HepG2 (cell line): ENCODE results near the gene PLD4. TPM values are rescaled to one million over a fixed set of nuclear protein-coding genes. Genes with fewer than 3 reads are reported as not detected.

Experiments
- ATAC-seq: fragments of 200-7000 bp; cut with Tn5 transposase; 3 replicates; pipeline ENCODE4 v1.9.1; 2020; ENCODE audit warnings: mild to moderate bottlenecking, moderate library complexity
- BruUV-seq: library from RNA; stranded (reverse); fragments of 400-500 nt; replicated peaks from 2 replicates; lab custom pipeline; 2021; lab: Mats Ljungman, UMichigan
- CTCF ChIA-PET: fragments of 300-600 bp; formaldehyde crosslinking; extraction: SDS; loops from one replicate; lab custom pipeline; 2021; ENCODE audit warnings: low total read pairs, inconsistent platforms, low intra/inter-chr PET ratio; lab: Yijun Ruan, JAX
- POLR2A ChIA-PET: fragments of 350-600 bp; sonication (Branson Sonifier 250); formaldehyde crosslinking; loops from one replicate; lab custom pipeline; 2020; ENCODE audit warnings: antibody characterized with exemption, inconsistent platforms; lab: Yijun Ruan, JAX
- DNase-seq: peaks from one replicate; pipeline ENCODE4 v3.0.0-alpha.2; 2015; ENCODE audit warnings: low spot score
- FAIRE-seq: peaks from 3 replicates; lab custom pipeline; 2011; peaks lifted over from hg19 to GRCh38; lab: Jason Lieb, UNC
- H2AFZ ChIP-seq: one replicate; pipeline ENCODE4 v1.6.1; 2011; ENCODE audit warnings: low read length, inconsistent platforms
- H3K27ac ChIP-seq: fragments of 300-600 bp; 3 replicates; pipeline ENCODE4 v1.8.0; 2011; ENCODE audit warnings: mixed run types, mild to moderate bottlenecking, mixed read lengths, low read length, inconsistent platforms; ENCODE audit not compliant: insufficient read depth; ENCODE audit errors: extremely low read length
- H3K27me3 ChIP-seq, 2 experiments: fragments of 200-600 bp in 1 of 2; 2 replicates in 1 of 2; 3 replicates in 1 of 2; pipeline versions ENCODE4 v1.6.0 to v1.8.0; 2011; ENCODE audit warnings: low read length in 2 of 2, mild to moderate bottlenecking in 2 of 2, moderate library complexity in 2 of 2, inconsistent platforms in 1 of 2; ENCODE audit not compliant: insufficient read depth in 2 of 2, control insufficient read depth in 1 of 2
- H3K36me3 ChIP-seq, 2 experiments: fragments of 200-600 bp in 1 of 2; replicated peaks in 1 of 2; 2 replicates in 1 of 2; 3 replicates in 1 of 2; pipeline versions ENCODE4 v1.5.1 to v1.8.0; 2011; ENCODE audit warnings: low read length in 2 of 2, inconsistent platforms in 1 of 2; ENCODE audit not compliant: insufficient read depth in 2 of 2, control insufficient read depth in 1 of 2
- H3K4me1 ChIP-seq: 2 replicates; pipeline ENCODE4 v1.5.1; 2012; ENCODE audit warnings: low read length, inconsistent platforms; ENCODE audit not compliant: insufficient read depth
- H3K4me2 ChIP-seq: 2 replicates; pipeline ENCODE4 v1.6.0; 2011; ENCODE audit warnings: low read depth, low read length, inconsistent platforms
- H3K4me3 ChIP-seq, 3 experiments: fragments of 200-600 bp in 1 of 3; sonication (generic), shearing (Covaris generic) in 1 of 3; replicated peaks in 1 of 3; 2 replicates each; pipeline ENCODE4 v1.5.1; 2011 to 2016; ENCODE audit warnings: low read length in 3 of 3, inconsistent platforms in 2 of 3, low read depth in 2 of 3, mild to moderate bottlenecking in 2 of 3, control low read depth in 1 of 3, mixed read lengths in 1 of 3; ENCODE audit not compliant: insufficient read depth in 1 of 3
- H3K79me2 ChIP-seq: one replicate; pipeline ENCODE4 v1.6.1; 2011; ENCODE audit warnings: low read length, inconsistent platforms; ENCODE audit not compliant: insufficient read depth
- H3K9ac ChIP-seq: 2 replicates; pipeline ENCODE4 v1.6.0; 2011; ENCODE audit warnings: mild to moderate bottlenecking, low read depth, low read length, inconsistent platforms; ENCODE audit not compliant: insufficient read depth
- H3K9me3 ChIP-seq: 2 replicates; pipeline ENCODE4 v1.5.1; 2012; ENCODE audit warnings: mild to moderate bottlenecking, low read length
- H4K20me1 ChIP-seq: 2 replicates; pipeline ENCODE4 v1.6.0; 2011; ENCODE audit warnings: inconsistent platforms, mild to moderate bottlenecking, low read length, moderate library complexity; ENCODE audit not compliant: insufficient read depth
- CAMTA2 ChIP-seq: sonication (generic); formaldehyde crosslinking; IDR thresholded peaks from 2 replicates; pipeline ENCODE4 v1.4.0; 2020; ENCODE audit warnings: mild to moderate bottlenecking, missing genetic modification reagents, borderline replicate concordance
- FOSL1 ChIP-seq: sonication (generic); formaldehyde crosslinking; IDR thresholded peaks from 2 replicates; pipeline ENCODE4 v1.9.0; 2021; ENCODE audit warnings: missing genetic modification reagents, borderline replicate concordance
- SAFB2 ChIP-seq: sonication (generic); formaldehyde crosslinking; IDR thresholded peaks from 2 replicates; pipeline ENCODE4 v1.5.1; 2020; ENCODE audit warnings: missing genetic modification reagents, low read depth, mild to moderate bottlenecking, borderline replicate concordance
- SIN3B ChIP-seq: fragments of 150-350 bp; IDR thresholded peaks from 2 replicates; pipeline ENCODE4 v1.6.1; 2014; ENCODE audit warnings: low read length
- SKI ChIP-seq: fragments of 450-650 bp; IDR thresholded peaks from one replicate; pipeline ENCODE4 v1.6.1; 2018; ENCODE audit warnings: mild to moderate bottlenecking; ENCODE audit not compliant: partially characterized antibody
- ZBTB8A ChIP-seq: sonication (generic); formaldehyde crosslinking; IDR thresholded peaks from 2 replicates; pipeline ENCODE4 v1.4.0; 2020; ENCODE audit warnings: mild to moderate bottlenecking, low read depth, missing genetic modification reagents, borderline replicate concordance
- ZNF136 ChIP-seq: sonication (generic); formaldehyde crosslinking; IDR thresholded peaks from 2 replicates; pipeline ENCODE4 v1.8.1; 2022; ENCODE audit warnings: low read depth, mild to moderate bottlenecking, moderate library complexity, missing genetic modification reagents
- ZNF20 ChIP-seq: sonication (generic); formaldehyde crosslinking; IDR thresholded peaks from 2 replicates; pipeline ENCODE4 v1.4.0; 2020; ENCODE audit warnings: mild to moderate bottlenecking, moderate library complexity, missing genetic modification reagents
- ZNF530 ChIP-seq: sonication (generic); formaldehyde crosslinking; IDR thresholded peaks from 2 replicates; pipeline ENCODE4 v1.5.0; 2020; ENCODE audit warnings: low read depth, mild to moderate bottlenecking, missing genetic modification reagents
- WGBS: methylation state at CpG from one replicate; pipeline ENCODE4 v1.1.6; 2017; ENCODE audit warnings: low lambda C conversion rate; 5-methylcytosine and 5-hydroxymethylcytosine counted together
- in situ Hi-C: cut with HindIII; loops from 2 replicates; pipeline ENCODE4 v1.10.0; 2017; ENCODE audit warnings: low pct_unique_long_range_greater_than_20kb; ENCODE audit not compliant: extremely low pct_ligation_motif_present
- intact Hi-C: fragments of 100-400 bp; cut with micrococcal nuclease; formaldehyde crosslinking; loops from one replicate; pipeline ENCODE4 v1.10.0; 2022; ENCODE audit not compliant: unreplicated experiment
- polyA plus RNA-seq, 8 experiments: library from polyadenylated mRNA; depleted of rRNA in 3 of 8; stranded (reverse) in 7 of 8; unstranded in 1 of 8; fragments of >200 nt; fragmentation: Illumina TruSeq in 4 of 8; extraction: Trizol in 4 of 8; gene quantifications; 2 replicates each; pipeline versions ENCODE4 v1.2.1 to v1.2.3, GENCODE V29; 2011 to 2016; ENCODE audit warnings: low read depth in 4 of 8, missing spikeins in 1 of 8, mixed read lengths in 1 of 8; ENCODE audit not compliant: insufficient read depth in 1 of 8
- total RNA-seq, 5 experiments: library from RNA; depleted of rRNA; stranded (reverse); fragments of >200 nt; fragmentation: Illumina TruSeq; extraction: Trizol; gene quantifications; 2 replicates each; pipeline ENCODE4 v1.2.3, GENCODE V29; 2016; ENCODE audit warnings: low read depth in 1 of 5
- TF ChIP-seq, protein P1 (sequence below): sonication (generic); formaldehyde crosslinking; IDR thresholded peaks from 2 replicates; pipeline ENCODE4 v1.5.1; 2020; ENCODE audit warnings: mild to moderate bottlenecking, moderate library complexity, missing genetic modification reagents
- TF ChIP-seq, protein P2 (sequence below): sonication (generic); formaldehyde crosslinking; IDR thresholded peaks from 2 replicates; pipeline ENCODE4 v1.8.1; 2023; ENCODE audit warnings: mild to moderate bottlenecking, missing genetic modification reagents, borderline replicate concordance
- TF ChIP-seq, protein P3 (sequence below), 2 experiments: IDR thresholded peaks; 2 replicates each; pipeline ENCODE4 v1.6.1; 2011 to 2012; ENCODE audit warnings: low read length in 2 of 2, borderline replicate concordance in 1 of 2, low read depth in 1 of 2, mild to moderate bottlenecking in 1 of 2, moderate library complexity in 1 of 2
- TF ChIP-seq, protein P4 (sequence below): sonication (generic); formaldehyde crosslinking; IDR thresholded peaks from 2 replicates; pipeline ENCODE4 v1.8.1; 2023; ENCODE audit warnings: mild to moderate bottlenecking, moderate library complexity, missing genetic modification reagents

The PLD4 gene
- total and polyA plus RNA-seq, 2 of the 13 experiments (the other 11 are each of a cell fraction or from before 2014, with no cell fraction given), result not detected

DNA sequence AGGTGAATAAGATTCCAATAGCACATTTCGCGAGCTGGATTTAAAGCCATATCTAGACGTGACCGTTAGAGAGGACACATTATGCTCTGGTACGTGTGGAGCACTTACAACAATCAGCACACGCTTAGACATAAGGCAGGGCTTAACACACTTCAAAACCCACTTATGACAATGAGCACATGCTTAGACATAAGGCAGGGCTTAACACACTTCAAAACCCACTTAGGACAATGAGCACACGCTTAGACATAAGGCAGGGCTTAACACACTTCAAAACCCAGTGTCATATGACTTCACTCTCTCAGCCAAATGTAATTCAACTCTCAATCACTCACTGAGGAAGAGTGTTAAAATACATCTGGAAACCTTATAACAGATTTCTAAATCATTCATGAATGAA is 11.2 kb upstream of the PLD4 start (continued):
- TF ChIP-seq, protein P1, sequence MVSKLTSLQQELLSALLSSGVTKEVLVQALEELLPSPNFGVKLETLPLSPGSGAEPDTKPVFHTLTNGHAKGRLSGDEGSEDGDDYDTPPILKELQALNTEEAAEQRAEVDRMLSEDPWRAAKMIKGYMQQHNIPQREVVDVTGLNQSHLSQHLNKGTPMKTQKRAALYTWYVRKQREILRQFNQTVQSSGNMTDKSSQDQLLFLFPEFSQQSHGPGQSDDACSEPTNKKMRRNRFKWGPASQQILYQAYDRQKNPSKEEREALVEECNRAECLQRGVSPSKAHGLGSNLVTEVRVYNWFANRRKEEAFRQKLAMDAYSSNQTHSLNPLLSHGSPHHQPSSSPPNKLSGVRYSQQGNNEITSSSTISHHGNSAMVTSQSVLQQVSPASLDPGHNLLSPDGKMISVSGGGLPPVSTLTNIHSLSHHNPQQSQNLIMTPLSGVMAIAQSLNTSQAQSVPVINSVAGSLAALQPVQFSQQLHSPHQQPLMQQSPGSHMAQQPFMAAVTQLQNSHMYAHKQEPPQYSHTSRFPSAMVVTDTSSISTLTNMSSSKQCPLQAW, result no peak
- TF ChIP-seq FOSL1 (CRISPR knock-in tag) (no peak), ZBTB8A (CRISPR knock-in tag) (no peak), ZNF530 (CRISPR knock-in tag) (no peak)
- TF ChIP-seq, protein P2, sequence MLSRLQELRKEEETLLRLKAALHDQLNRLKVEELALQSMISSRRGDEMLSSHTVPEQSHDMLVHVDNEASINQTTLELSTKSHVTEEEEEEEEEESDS, result no peak

DNA sequence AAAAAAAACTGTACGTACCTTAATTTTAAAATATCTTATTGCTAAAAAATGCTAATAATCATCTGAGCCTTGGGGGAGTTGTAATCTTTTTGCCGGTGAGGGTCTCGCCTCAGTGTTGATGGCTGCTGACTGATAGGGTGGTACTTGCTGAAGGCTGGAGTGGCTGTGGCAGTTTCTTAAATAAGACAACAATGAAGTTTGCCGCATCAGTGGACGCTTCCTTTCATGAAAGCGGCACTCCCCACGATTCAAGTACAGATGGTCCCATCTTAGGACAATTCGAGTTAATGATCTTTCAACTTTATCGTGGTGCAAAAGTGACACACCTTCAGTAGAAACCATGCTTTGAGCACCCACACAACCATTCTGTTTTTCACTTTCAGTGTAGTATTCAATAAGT is 7.6 kb upstream of the PLD4 start:
- no peak for FAIRE-seq
- 69% methylated on average over 9 of the region's 9 CpGs for WGBS
- POLR2A ChIA-PET, result no interaction called here
- no peak overlapping the region for H3K4me2 ChIP-seq
- BruUV-seq, result no TSS peak
- peaks cover 3% of the 10 kb centered on the region for H3K9me3 ChIP-seq
- H3K36me3 ChIP-seq, result no peaks in the 10 kb centered on the region
- DNase-seq, result no peak
- no peaks in the 10 kb centered on the region for H3K79me2 ChIP-seq
- no peak overlapping the region for H2AFZ ChIP-seq
- H3K4me1 ChIP-seq, result peaks cover 6% of the 10 kb centered on the region; the same call in 1 of the 2 replicates
- no peak for ATAC-seq
- no peak overlapping the region for H3K4me3 ChIP-seq
- H4K20me1 ChIP-seq, result no peaks in the 10 kb centered on the region
- H3K9ac ChIP-seq, result no peak overlapping the region
- TF ChIP-seq CAMTA2 (CRISPR knock-in tag) (no peak), ZNF20 (CRISPR knock-in tag) (no peak), SAFB2 (CRISPR knock-in tag) (no peak), SKI (no peak), SIN3B (no peak), ZNF136 (CRISPR knock-in tag) (no peak)
- TF ChIP-seq, protein P3, sequence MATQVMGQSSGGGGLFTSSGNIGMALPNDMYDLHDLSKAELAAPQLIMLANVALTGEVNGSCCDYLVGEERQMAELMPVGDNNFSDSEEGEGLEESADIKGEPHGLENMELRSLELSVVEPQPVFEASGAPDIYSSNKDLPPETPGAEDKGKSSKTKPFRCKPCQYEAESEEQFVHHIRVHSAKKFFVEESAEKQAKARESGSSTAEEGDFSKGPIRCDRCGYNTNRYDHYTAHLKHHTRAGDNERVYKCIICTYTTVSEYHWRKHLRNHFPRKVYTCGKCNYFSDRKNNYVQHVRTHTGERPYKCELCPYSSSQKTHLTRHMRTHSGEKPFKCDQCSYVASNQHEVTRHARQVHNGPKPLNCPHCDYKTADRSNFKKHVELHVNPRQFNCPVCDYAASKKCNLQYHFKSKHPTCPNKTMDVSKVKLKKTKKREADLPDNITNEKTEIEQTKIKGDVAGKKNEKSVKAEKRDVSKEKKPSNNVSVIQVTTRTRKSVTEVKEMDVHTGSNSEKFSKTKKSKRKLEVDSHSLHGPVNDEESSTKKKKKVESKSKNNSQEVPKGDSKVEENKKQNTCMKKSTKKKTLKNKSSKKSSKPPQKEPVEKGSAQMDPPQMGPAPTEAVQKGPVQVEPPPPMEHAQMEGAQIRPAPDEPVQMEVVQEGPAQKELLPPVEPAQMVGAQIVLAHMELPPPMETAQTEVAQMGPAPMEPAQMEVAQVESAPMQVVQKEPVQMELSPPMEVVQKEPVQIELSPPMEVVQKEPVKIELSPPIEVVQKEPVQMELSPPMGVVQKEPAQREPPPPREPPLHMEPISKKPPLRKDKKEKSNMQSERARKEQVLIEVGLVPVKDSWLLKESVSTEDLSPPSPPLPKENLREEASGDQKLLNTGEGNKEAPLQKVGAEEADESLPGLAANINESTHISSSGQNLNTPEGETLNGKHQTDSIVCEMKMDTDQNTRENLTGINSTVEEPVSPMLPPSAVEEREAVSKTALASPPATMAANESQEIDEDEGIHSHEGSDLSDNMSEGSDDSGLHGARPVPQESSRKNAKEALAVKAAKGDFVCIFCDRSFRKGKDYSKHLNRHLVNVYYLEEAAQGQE (IDR thresholded peaks at IDR 0.05; ENCODE audit: borderline replicate concordance in 1 of 2, low read depth in 1 of 2, low read length in 2 of 2), result no peak
- TF ChIP-seq, protein P4, sequence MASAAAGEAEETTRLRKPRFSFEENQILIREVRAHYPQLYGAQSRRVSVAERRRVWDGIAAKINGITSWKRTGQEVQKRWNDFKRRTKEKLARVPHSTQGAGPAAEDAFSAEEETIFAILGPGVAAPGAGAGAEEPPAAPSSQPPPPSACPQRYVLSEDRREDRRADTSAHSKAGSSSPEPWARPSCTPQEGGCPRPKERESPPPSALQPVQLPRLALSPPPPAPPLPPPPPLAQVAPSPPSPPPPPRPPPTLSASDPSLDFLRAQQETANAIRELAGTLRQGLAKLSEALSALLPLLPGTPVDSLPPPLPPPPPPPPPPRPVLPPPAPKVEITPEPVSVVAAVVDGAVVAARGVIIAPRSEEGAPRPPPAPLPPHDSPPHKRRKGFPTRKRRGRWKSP (CRISPR knock-in tag), result no peak
- TF ChIP-seq, all 625 proteins: peak for 0
- in situ Hi-C loops (no loop called here), intact Hi-C loops (no loop called here)
- Histone ChIP-seq H3K27ac (no peak overlapping the region), H3K27me3 (peaks cover 0 to 22% of the 10 kb centered on the region in 2 experiments; a peak in 2 of 5 replicates)
- CTCF ChIA-PET, result no interaction called here
